NCI-H2171 (cell line): ENCODE results near the gene NBEA.

Experiments
- DNase-seq: peaks from one replicate; lab custom pipeline; 2025; lab: John Stamatoyannopoulos, UW

Gene NBEA

DNA sequence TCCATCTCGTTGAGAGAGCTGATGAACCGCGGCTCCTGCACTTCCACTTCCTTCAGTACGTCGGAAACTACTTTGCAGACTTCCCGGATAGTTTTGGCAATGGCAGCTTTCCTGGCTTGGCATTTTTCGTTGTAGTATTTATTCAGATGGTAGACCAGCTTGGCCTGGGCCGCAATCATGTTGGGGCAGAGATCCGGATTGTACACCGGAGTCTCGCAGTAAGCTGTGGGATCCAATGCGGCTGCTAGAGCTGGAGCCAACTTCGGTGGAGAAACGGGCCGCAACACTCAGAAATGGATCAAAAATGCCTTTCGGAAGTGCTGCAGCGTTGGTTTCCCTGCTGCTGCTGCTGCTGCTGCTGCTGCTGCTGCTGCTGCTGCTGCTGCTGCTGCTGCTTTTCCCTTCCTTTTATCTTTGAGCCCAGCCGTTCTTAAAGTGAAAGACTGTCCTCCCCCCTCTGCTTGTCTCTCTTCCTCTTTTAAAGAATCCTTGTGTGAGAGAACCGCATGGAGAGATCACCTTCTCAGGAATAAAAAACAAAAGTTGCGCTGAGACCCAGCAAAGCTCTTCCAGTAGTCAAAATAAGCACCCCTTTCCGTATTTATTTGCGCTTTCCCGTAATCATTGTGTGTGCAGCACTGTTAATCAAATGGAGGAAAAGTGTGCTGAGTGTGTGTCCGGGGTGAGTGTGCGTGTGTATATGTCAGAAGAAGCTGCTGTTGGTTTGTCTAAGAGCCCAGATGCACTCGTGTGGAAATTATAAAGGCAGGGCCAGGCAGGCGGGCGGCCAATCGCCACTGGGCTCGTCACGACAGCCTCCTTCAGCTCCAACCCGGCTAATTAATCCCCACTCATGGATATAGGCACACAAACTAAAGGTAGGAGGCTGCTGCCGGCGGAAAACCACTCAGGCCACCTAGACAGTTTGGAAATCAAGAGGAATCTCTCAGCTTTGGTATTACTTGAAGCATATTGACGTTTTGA is 534.2 kb downstream of the NBEA start, which contains the start of gene MAB21L1:
TSS of gene MAB21L1 (minus strand) at position 730 of the 984 bp plus-strand sequence. CDS start at position 179, 551 bp downstream.
- DNase-seq = no peak

DNA sequence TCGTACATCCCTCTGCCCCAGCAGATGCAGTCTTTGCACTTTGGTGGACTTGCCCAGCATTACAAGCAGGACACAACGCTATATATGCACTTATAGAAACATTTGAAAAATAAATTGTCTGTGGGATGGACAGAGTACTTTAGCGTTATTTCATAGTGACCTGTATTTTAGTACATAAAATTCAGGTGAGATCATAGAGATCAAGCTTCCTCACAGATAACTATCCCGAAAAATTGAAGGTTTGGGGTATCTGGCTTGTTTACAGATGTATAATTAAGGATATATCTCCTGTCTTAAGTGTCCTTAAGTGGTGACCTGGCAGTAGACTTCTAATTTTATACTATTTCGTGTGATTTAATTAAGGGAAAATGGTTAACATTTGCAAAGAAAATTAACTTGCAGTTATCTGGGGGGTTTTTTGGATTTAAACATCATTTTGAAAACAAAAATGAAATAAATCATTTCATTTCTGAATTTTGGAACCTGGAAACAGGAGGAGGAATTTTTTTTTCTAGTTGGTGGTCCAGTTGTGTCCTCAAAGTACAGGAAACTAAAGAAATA is 535.4 kb downstream of the NBEA start:
- DNase-seq = no peak

DNA sequence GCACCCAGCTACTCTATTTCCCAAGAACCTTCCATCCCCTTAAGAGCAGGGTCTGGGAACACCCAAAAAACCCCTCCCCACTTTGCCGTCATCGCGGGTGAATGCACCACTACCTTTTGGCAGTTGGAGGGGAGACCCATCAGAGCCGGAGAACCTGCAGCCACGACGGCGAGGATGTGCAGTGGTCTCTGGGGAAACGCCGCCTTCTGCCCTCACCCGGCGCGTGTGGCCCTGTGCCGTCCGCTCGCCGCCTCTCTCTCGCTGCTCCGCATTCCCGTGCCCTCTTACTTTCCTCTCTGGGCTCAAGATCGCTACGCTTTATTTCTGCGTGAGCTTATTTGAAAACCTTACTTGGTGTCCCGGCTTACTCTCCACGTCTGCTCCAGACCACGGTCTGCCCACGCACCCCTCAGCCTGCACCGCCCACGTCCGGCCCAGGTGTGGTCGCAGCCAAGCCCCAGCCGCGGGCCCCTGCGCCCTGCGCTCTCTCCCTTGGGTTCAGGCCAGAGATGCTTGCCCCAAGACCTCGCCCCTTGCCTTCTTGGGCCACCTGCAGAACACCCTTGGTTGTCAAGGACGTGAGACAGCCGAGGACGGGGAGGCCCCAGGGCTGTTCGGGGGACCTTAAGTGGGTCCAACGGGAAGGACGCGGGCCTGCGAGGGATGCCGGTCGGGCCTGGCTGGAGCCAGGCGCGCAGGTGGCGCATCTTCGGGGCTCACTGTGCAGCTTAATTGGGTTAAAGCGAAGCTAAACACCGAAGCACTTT is 536.4 kb downstream of the NBEA start:
- DNase-seq = no peak

DNA sequence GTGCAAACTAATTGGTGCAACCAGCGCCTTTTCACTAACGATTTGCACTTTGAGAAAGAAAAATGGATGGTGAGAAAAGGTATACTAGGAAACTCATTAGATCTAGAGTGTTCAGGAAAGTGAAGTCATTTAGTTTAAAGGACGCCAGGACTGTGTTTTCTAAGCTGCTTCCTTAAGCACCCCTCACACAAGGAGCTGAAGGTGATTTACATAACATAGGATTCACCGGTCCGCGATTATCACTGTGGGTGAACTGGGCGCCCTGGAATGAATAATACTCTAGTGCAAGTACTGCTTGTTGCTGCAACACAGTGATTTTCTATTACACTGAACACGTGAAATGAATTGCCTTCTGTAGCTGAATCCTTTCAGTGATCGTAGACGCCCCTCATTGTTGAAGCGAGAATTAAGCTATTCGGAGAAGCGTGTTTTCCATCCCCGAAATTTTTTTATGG is 537.0 kb downstream of the NBEA start:
- no peak for DNase-seq

DNA sequence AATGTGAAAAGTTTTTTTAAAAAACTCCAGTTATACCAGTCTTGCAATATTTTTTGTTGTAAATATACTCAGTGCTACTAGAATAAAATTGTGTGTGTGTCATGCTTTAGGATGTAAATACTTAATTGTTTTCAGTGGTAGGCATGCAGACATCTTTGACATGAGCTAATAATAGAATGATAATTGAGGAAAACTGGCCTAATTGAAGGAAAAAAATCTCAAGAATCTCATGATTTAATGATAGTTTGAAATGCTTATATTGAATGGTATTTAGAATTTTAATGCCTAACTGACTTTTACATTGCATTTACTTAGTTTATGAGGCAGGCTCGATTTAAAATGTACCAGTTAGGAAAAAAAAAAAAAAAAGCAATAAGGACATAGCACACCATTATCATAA is 537.6 kb downstream of the NBEA start:
- no peak for DNase-seq

DNA sequence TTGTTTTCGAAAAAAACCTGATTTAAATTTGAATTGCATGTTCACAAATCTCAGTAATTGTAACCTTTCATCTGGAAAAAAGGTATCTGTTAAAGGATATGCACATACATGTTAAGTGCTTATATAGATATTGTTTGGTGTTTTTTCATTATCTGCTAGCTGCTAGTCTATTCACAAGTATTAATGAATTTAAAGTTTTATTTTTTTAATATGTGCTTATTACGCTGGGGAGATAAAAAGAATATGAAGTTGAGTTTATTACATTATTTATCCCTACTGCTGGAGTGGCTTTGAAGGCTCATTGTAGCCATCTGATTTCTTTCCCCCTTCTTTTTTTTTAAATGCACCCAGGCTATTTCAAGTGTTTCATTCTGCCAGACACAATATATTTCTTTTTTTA is 538.3 kb downstream of the NBEA start:
- DNase-seq = no peak

DNA sequence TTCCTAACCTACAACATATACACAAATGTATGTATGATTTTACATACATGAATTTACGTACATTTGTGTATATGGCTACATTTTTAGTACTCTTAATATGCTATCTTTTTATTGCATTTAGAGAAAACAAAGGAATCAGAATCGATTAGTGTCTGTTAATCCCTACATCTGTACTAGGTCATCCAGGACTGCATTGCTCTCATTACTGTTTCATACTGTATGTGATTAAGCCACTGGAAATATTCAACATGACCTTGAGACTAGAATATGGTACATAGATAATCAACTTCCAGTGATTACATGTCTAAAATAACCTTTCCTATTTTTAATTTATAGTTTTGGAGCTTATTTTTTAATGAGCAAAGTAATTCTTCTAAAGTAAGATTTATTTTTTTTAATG is 539.7 kb downstream of the NBEA start:
- no peak for DNase-seq

DNA sequence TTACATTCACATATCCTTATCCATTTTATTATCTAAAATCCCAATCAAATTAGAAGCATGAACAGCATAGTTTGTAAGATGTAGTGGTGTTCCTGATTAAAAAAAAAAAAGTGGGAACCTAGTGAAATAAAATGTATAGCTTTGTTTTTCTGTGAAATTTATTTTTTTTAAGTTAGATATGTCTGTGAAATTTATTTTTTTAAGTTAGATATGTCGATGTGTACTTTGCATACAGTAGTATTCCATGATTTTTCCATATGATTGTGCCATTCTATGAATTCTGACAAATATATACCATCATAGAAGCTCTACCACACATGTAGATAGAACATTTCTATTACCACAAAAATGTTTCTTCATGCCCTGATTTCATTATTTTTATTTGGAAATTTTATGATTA is 540.5 kb downstream of the NBEA start:
- DNase-seq = no peak

DNA sequence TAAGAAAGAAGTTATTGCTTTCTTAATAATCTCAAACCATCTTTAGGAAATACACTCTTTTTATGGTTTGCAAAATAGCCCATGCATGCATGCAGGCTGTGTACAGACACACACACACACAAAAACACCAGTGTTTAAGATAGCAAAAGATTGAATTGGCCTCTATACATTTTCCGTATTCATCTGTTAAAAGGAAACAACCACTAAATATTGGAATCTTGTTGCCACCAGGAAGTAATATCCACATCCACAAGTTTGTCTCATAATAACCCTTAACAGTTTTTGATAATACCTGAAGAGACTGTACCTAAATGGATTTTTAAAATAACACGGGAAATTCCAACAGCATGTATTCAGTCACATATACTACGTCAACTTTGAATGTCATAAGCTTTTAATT is 541.7 kb downstream of the NBEA start:
- DNase-seq = no peak

DNA sequence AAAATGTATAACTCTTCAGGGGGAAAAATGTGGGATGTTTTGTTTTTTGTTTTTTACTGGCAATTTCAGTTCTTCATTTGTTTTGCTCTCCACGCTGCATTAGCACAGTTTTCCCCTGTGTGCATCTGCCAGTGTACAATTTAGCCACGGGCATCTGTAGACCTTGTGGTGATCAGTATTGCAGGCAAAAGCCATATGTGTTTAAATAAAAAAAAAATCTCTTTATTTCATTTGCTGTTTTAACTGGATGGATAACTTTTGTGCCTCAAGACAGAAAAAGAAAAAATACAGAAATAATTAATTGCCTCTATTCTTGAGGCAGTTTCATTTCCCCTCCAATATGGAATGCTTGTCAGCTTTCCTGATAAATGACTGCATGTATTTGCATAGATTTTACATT is 542.3 kb downstream of the NBEA start:
- peak; percentile 16 for DNase-seq

DNA sequence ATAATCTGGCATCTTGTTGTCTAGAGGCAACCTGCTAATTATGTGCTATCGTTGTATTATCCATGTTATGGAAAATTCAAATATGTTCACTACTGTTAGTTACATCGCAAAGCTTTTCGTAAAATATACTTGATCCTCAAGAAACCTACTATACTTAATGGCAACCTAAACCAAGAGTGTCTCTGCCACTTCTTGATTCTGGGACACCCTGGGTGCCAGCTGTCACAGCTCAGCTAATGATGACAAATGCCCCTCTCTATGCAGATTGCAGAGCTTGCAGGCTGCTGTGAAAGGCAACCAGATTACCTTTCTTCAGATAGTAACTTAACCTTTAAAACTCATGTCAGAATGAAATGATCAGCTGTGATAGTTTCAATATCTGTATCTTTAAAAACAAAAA is 543.4 kb downstream of the NBEA start:
- peak; percentile 61 for DNase-seq

DNA sequence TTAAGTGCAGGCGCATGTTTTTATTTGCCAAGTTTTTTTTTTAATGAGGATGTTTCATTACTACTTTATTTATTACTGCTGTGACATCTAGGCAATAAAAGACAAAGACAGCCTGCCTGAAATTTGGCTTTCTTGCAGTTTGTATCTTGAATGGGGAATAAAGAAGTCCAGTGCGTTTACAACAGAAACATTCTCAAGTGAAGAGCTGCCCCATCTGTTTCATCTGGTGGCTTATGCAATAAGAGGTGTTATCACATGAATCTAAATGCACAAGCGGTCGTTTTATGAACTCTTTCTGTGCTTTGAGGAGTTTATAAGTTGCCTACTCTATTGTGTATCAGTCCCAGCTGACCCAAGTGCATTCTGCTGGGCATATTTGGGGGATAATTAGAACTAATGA is 547.0 kb downstream of the NBEA start:
- DNase-seq = peak; percentile 5

DNA sequence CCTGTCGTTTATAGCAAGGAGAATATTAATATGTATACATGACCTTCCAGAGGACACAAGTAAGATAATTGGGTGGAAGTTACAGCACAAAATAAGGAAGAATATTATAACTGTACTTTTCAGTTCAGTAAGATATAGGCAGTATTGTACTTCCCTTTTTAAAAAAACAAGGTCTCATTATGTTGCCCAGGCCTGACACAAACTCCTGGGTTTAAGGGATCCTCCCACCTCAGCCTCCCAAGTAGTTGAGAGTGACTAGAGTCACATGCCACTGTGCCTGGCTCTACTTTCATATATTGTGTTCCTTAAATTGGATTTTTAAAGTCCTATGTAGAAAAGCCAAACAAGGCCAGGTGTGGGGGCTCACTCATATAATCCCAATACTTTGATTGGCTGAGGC is 553.9 kb downstream of the NBEA start:
- no peak for DNase-seq

DNA sequence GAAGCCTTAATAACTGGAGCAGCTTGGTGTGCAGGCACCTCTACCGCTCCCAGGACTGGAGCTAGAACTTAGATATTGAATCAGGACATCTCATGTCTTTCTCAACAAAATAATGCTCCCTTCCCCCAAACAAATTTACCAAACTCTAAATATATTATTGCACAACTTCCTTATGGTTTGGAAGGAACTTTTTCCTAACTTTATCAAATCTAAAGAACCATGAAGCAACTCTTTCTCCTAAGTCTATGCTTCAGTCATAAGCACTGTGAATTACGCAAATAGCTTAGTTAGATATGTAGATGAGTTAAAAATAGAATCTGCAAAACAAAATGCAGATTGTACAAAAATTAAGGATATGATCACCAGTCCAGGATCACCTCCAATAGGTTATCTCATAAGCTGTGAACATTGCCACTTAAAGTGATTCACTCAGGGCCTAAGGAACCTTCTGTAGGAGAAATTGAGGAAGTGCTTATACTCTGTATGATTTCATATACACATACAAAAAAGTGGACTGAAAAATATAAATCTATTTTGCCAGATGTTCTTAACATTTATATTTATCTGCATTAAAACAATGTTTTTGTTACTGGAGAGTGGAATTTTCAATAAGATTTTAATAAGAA is 554.8 kb downstream of the NBEA start:
- DNase-seq = no peak

DNA sequence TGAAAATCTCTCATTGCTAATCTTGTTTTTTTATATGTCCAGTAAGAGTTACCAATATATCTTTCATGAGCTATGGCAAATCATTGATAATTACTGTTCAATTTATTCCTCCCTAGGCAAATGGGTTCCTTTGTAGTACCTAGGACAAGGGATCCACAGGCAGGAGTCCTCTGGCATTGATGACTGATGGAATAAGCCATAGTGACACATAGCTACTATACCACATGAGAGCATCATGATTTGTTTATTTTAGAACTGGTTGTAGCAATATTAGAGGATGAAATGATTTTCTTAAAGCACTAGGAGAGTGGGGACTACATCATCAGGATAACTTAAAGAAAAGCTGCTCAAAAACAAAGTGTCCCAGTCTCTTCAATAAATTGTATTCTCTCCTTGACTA is 556.2 kb downstream of the NBEA start:
- no peak for DNase-seq

DNA sequence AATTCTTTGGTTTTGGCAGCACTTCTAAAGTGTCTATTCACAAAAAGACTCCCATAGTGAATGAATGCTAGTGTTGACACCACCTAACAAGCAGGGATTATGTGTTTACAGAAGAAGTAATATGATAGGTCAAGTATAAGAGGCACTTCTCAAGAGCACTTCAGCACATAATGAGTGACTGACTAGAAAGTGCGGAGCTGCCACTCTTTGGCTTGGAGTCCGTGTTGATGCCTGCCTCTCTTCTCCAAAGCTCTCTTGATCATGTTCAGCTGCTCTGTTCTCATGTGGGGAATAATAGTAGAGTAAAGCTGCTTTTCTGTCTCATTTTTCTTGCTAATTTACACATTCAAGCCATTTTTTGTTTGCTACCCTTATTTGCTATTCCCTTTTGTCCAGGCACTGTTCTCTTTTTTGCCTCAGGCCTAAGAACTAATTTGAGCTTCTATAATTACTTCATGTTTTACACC is 557.2 kb downstream of the NBEA start:
- DNase-seq = peak; percentile 21

DNA sequence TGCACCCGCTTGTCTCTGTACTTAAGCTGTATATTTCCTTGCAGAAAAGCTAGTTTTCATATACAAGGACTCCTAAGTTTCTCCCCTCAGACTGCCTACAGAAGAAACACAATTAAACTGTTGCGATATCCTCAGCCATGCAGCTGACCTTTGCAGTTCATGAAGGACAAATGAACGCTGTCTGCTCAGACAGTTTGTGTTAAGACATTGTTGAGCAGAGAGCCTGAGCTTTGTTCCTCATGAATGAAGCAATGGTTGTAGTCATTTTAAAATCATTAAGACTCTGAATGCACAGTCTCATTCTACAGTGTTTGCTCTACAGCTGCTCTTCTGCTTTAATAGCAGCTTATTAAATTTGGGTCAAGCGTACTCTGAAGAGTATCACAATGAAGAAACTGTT is 557.6 kb downstream of the NBEA start:
- DNase-seq = no peak

DNA sequence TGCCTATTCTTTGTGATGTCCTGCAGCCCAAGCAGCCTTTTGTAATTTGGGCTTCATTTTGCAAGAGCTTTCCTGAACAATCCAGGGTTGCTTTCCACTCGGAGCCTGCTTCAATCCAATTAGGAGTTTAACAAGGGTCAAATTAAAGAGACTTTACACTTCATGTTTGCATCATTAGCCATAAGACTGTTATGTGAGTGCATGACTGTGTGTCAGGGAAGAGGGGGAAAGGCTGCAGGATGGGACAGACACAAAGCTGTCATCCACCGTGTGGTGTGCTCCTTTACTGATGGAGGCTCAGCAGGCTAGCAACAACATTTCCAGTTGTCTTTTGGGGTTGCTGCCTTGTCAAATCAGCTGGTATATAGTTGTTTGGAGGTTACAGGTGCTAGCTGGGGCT is 558.1 kb downstream of the NBEA start:
- no peak for DNase-seq

DNA sequence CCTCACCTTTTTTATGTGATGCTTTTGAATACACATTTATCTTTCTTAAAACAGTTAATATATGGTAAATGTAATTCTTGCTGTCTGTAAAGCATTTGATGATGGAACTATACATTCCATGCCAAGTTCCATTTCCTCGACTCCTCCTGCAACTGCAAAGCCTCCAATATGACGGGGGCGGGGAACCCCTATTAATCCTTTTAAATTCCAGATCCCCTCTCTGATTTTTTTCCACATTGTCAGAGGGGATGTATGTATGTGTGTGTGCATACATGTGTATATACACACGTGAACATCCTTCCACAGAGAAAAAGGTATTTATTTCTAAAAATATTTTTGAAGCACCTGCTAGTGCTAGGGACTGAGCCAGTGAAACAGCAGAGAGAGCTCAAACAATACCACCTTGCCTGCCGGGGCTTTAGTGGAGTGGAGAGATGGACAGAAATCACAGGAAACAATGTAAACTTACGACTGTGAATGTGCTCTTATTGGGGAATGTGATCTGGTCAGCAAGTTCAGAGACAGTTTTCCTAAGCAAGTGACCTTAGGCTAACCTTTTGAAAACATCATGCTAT is 559.7 kb downstream of the NBEA start:
- DNase-seq = no peak

DNA sequence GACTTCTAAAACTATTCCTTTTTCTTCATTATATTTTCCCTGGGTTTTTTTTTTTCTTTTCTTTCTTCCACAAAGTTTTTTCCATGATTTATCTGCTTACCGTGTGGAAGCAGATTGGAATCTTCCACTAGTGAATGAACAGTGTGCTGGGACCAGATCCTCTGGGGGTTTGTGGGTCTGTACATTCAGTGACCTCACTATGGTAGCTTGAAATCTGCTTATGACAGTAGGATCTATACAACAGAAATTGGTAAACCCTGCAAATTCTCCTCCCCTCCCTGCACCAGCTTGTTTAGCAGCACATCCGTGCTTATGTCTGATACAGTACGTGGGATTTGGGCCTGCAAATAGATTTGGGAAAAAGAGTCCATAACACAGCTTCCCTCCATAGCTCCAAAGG is 560.4 kb downstream of the NBEA start:
- DNase-seq = no peak

DNA sequence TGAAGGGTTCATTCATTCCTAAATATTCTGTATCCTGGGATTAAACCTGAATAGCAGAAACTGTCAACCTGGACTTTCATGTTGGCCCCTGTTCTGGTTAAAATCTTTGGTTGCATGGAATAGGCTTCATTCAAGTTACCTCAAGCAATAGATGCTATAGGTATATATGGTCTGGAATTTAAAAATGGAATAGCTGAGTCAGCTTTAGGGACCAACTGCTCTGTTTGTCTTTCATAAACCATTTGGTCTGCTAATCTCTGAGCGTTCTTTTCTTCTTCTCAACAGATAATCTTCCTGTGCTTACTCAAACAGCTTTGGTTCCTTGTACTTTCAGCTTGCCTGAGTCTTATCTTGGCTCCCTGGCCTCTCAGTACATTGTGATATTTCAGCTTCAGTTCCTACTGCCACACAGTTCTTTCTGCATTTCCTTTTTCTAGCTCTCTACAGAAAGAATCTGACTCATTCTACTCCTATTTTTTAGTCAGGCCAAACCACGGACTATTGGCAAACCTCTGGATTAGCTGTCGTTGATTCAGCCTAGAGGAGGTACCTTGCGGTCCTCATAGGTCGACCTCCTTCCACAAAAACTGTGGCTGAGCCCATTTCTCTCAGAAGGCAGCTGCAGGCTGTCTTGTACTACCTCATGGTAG is 570.3 kb downstream of the NBEA start:
- DNase-seq = no peak
